H54 (cell line): ENCODE results near the gene TMEM235.
"Not testable (repeated sequence)": the region's sequence is repeated elsewhere in the genome, so short reads cannot be mapped to it uniquely, and the experiment has no call there.

ENCODE experiments used
- DNase-seq: peaks from one replicate; pipeline ENCODE4 v3.0.0; 2011; ENCODE audit warnings: low spot score, mixed read lengths; ENCODE audit not compliant: insufficient read length
- FAIRE-seq: peaks from 3 replicates; lab custom pipeline; 2011; peaks lifted over from hg19 to GRCh38; lab: Jason Lieb, UNC
- POLR2A ChIP-seq: IDR thresholded peaks from 2 replicates; pipeline ENCODE4 v1.6.1; 2011; ENCODE audit warnings: low read depth, mild to moderate bottlenecking, low read length

TMEM235 gene

DNA sequence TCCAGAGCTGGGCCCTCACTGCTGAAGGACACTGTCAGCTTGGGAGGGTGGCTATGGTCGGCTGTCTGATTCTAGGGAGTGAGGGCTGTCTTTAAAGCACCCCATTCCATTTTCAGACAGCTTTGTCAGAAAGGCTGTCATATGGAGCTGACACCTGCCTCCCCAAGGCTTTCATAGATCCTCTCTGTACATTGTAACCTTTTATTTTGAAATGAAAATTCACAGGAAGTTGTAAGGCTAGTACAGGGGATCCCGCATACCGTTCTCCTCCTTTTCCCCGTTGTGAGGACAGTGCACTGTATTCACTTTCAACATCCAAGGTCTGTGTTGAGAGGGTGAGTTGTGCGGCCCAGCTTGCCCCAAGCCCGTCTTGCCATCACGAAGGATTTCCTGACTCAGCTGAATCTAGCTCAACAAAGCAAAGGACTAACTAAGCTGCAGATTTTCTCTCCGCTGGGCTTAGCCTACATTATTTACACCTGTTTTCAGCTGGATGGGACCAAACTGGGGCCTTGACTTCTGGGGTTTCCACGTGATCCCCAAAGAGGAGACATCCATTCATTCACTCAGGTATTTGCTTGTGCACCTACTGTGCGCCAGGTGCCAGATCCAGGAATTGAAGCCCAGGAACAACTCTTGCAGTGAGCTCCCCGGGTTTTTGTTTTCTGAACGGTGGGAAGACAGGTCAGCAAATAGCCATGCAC lies 5.2 kb upstream of the TMEM235 start:
- no peak for FAIRE-seq
- no peak for DNase-seq

DNA sequence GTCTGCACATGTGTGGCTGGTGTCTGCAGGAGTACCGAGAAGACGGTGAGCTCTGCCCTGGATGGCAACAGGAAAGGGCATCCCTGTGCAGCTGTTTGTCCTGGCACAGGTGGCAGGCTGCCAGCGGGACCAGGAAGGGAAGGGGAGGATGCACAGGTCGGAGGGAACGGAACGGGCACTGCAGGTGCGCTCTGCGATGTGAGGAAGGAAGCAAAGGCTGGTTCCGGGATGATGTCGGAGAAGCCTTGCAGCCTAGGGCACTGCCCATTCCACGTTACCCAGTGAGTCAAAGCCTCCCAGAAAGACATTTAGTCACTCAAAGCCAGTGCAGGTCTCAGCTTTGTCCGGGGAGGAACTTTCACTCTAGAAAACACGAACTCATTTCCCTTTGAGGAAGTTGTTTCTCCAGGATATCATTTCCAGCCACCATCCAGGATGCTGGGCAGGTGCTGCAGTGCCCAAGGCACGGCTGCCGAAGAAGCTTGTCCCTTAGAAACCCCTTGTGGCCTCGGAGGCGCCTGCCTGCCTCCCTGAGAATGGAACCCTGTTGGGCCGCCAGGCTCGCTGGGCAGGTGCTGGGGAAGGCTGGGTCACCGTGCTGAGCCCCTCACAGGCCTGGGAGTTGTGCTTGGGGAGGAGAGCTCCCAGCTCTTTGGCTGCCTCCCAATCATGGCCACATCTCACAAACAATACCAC lies 4.5 kb upstream of the TMEM235 start:
- FAIRE-seq (no peak), DNase-seq (peak; percentile 78)
- no peak for TF ChIP-seq POLR2A

More for the DNA sequence above, 5.2 kb upstream of the TMEM235 start:
- TF ChIP-seq POLR2A, result no peak

- FAIRE-seq, result no peak
Measured at GRCh38 chr17:78227455-78227916, 3.9 kb upstream of the TMEM235 start.

DNA sequence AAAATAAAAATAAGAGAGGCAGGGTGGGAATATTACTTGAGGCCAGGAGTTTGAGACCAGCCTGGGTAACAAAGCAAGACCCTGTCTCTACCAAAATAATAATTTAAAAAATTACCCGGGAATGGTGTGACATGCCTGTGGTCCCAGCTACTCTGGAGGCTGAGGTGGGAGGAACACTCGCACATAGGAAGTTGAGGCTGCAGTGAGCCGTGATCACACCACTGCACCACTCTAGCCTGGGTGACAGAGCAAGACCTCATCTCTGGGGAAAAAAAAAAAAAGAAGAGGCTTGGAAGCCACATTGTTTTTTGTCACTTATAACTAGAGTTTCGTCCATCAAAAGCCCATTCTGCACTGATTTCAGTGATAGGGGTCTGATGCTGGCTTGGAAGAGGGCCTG lies 3.3 kb upstream of the TMEM235 start:
- FAIRE-seq (no peak), DNase-seq (no peak)
- no peak for TF ChIP-seq POLR2A

More at GRCh38 chr17:78227455-78227916, 3.9 kb upstream of the TMEM235 start:
- TF ChIP-seq POLR2A, result no peak
- no peak for DNase-seq

DNA sequence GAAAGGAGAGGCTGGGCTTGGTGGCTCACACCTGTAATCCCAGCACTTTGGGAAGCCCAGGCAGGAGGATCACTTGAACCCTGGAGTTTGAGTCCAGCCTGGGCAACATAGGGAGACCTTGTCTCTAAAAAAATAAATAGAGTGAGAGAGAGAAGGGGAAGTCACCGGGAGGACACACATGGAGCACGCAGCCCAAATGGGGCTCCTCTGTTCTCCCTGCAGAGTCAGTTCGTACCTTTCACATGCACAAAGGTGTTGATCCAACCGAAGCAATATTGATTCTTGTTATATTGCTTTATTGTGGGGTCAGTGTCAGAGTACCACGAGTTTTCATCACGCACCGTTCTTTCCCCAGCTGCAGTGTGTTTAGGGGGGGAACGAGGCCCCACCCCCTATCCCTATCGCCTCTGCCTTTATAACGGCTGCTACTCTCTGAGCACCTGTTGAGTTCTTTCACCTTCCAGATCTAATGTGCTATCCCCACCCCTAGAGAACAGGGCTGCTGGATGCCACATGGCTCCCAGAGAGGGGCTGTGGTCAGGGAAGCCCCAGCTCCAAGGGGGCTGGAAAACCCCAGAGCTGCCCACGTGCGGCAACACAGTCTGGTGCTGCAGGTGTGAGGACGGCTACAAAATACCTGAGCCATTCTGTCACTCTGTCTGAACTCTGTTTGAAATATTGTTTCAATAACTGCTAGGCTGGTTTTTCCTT lies 1.0 kb upstream of the TMEM235 start:
- FAIRE-seq (no peak), DNase-seq (no peak)
- no peak for TF ChIP-seq POLR2A

GRCh38 chr17:78231991-78232858 lies 794 bp downstream of the TMEM235 start:
- no peak for TF ChIP-seq POLR2A
- no peak for DNase-seq
- no peak for FAIRE-seq

GRCh38 chr17:78232859-78233173 lies 1.4 kb downstream of the TMEM235 start:
- no peak for DNase-seq
- FAIRE-seq, result no peak
- TF ChIP-seq POLR2A, result no peak

DNA sequence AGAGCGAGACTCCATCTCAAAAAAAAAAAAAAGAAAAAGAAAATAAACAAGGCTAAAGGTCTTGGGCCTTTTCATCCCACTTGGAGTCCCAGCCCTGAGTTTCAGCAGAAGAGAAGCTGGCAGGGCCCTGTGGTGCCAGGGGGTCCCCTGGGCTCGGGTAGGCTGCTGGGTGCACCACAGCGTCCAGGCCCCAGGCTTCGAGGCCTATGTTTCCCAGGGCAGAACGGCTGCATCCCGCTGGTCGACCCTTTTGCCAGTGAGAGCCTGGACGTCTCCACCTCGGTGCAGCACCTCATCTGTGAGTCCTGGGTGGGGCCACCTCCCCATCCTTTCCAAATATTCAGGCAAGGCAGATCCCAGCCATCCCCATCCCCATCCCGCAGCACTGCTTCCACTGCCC lies 2.2 kb downstream of the TMEM235 start:
- FAIRE-seq (no peak), DNase-seq (no peak)
- TF ChIP-seq POLR2A, result no peak

GRCh38 chr17:78234261-78234865 lies 2.9 kb downstream of the TMEM235 start:
- no peak for DNase-seq
- FAIRE-seq, result no peak
- TF ChIP-seq POLR2A, result no peak

DNA sequence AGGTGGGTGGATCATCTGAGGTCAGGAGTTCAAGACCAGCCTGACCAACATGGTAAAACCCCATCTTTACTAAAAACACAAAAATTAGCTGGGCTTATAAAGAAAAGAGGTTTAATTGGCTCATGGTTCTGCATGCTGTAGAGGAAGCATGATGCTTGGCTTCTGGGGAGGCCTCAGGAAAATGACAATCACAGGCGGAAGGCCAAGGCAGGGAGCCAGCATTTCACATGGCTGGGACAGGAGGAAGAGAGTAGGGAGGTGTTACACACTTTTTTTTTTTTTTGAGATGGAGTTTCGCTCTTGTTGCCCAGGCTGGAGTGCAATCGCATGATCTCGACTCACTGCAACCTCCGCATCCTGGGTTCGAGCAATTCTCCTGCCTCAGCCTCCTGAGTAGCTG lies 3.6 kb downstream of the TMEM235 start:
- FAIRE-seq, DNase-seq: not testable (repeated sequence)

DNA sequence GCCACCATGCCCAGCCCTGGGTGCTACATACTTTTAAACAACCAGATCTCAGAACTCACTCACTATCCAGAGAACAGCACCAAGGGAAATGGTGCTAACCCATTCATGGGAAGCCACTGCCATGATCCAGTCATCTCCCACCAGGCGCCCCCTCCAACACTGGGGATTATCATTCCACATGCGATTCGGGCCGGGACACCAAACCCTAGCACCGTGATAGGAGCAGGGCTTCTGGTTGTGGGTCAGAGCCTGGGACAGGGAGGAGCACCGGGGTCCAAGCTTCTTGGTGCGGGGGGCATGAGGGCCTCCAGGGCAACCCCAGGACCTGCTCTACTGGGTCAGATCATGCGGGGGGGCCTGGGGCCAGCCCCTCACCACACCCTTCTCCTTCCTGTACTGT lies 4.5 kb downstream of the TMEM235 start:
- TF ChIP-seq POLR2A, result no peak
- no peak for DNase-seq

GRCh38 chr17:78236362-78237127 lies 5.1 kb downstream of the TMEM235 start:
- no peak for TF ChIP-seq POLR2A
- no peak for FAIRE-seq
- no peak for DNase-seq

More for the DNA sequence above, 4.5 kb downstream of the TMEM235 start:
- no peak for FAIRE-seq
